SK-MEL-5 (cell line): Measurements from ENCODE around the gene GPR6. TPM values are rescaled to one million over a fixed set of nuclear protein-coding genes. Genes with fewer than 3 reads are reported as not detected.

ENCODE experiments used
- DNase-seq: peaks from one replicate; pipeline ENCODE4 v3.0.0-alpha.2; 2016; ENCODE audit warnings: low read depth, low spot score
- in situ Hi-C: cut with HindIII; loops from 2 replicates; pipeline ENCODE4 v1.10.0; 2016; ENCODE audit warnings: low sequenced_read_pairs, high pct_unique_total_duplicates, low pct_unique_long_range_greater_than_20kb
- total RNA-seq: library from RNA; depleted of rRNA; stranded (reverse); fragments of >200 nt; shearing (Covaris generic); gene quantifications from 2 replicates; pipeline ENCODE4 v1.2.3, GENCODE V29; 2014; rRNA removed

Gene GPR6
- total RNA-seq, 1 experiment from 2014 or later: not detected

DNA sequence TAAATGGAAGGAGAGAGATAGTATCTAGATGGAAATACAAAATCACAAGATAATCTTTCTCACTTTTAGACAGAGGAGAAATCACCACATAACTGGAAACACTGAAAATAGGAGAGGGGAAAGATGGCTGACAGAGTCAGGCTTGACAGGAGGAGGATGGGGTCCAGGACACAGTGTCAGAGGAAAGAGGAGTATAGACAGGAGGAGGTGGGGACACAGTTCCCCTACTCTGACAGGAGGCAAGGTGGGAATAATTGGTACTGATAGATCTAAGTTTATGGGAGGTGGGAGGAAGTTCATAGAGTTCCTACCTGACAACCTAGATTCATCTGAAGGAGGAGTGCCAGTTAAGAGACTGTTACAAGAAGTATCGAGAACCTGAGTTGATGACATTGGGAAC, 9.1 kb downstream of the GPR6 start:
- in situ Hi-C loops: no loop called here
- DNase-seq: no peak

DNA sequence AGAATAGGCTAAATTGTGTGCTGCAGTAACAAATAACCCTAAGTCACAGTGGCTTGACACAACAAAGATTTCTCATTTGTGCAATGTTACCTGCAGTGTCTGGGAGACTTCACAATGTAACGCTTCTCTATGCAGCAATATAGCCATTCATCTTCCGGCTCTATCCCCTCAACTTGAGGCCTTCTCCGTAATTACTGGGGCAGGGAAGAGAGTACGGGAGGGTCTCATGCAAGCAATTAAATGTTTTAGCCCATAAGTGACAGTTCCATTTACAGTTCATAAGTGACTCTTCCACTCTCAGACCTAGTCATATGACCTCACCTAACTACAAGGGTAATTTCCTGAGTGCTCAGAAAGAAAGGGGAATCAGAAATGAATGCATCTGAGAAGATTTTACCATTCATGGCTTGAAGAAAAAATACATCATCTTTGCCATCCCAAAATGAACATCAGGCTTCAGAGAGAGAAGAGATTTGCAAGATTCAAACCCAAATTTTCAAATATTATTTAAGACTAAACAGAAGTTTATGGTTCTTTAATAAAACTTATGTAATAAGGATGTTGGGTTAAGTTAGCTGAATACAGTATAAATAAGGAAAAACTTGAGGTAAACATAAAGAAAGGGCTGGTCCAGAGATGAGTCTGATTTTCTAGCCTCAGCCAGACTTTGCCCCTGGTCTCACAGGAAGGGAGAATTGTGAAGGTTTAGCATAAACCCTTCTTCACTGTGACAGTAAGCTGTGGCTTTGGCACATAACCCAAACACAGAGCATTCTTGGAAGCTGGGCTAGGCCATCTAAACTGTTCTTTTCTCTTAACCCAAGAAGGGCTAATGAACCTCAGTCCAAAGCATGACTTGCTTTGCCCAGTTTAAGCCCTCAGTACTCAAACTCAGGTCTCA, 13.3 kb downstream of the GPR6 start:
- in situ Hi-C loops: no loop called here
- DNase-seq: no peak

DNA sequence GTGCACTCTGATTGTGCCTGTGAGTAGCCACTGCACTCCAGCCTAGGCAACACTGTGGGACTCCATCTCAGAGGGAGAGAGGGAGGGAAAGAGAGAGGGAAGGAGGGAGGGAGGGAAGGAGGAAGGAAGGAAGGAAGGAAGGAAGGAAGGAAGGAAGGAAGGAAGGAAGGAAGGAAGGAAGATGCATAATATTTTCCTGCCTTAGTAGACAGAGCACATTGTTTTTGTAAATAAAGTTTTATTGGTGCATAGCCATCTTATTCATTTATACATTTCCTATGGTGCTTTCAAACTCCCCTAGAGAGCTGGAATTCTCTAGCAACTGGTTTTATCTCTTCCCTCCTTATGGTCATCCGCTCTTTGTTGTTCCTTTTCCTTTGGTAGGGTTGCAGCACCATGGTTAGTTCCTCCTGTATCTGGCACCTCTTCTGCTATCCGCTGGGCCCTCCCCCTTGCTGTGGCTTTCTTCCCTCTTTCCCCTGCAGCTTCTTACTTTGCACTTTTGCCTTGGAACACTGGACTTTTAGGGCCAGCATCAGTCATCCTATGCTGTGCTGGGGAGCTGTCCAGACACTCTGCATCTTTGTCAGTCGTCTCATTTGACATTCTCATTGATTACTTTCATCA, 20.2 kb downstream of the GPR6 start:
- in situ Hi-C loops: no loop called here
- DNase-seq: no peak

DNA sequence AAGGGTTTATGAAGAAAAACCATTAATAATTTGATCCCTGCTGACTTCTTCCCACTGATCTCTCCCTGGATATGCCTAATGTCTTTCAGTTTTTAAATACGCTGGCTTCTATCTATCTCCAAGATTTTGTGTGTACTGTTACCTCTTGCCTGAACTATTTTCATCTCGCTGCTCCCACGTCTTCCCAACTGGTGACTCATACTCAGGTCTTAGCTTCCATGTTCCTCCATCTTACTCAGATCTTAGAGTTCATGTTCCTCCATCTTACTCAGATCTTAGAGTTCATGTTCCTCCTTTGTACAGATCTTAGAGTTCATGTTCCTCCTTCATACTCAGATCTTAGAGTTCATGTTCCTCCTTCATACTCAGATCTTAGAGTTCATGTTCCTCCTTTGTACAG, 21.6 kb downstream of the GPR6 start:
- in situ Hi-C loops: no loop called here
- DNase-seq: no peak

DNA sequence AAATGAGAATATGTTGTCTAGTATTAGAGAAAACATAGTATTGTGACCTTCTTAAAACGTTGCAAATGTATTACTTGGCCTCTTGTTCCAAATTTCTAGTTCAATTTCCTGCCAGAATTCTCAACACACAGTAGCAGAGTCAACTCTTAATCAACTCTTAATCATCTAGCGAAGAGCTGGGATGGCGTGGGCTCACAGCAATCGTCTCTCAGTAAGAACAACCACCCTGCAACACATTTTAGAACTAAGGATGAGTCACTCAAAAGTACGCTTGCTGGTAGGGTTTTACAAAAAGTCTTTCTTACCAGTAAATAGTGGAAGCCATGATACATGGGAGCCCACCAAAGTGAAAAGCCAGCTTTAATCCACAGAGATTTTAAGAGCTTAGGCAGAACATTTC, 24.6 kb downstream of the GPR6 start:
- in situ Hi-C loops: no loop called here
- no peak for DNase-seq

DNA sequence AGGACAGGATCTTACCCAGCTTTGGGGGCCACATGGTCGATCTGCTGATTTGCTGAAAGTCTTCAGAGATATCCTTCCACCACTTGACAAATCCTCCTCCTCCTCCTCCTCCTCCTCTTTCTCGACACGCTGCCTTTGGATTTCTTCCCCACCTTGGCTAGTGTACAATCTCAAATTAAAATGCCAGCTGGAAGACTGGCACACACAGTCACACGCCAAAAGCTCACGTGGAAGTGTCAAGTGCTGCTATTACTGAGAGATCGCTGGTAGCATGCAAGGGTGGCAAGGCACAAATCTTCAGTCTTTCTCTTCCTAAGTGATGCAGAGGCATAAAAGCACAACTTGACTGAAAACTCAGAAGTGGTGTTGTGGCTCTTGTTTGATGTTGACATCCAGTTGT, 35.3 kb downstream of the GPR6 start:
- DNase-seq: no peak
- in situ Hi-C loops: no loop called here

DNA sequence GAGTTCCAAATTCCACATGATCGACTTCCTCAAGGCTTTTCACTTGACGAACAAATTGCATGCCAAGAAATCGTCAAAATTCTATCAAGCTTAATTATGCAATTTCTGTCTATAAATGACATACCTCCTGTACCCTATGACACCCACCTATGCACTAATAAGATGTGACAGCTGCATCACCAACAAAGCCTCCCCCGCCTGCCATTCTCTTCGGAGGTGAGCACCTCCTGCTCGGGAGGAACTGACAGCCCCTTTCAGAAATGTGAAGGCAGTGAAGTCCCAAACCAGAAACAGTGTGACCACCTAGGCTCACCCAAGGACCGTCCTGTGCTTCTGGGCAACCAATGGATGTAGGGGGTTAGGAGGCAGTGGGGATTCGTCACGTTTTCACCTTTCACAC, 37.1 kb downstream of the GPR6 start:
- in situ Hi-C loops: no loop called here
- DNase-seq: no peak

DNA sequence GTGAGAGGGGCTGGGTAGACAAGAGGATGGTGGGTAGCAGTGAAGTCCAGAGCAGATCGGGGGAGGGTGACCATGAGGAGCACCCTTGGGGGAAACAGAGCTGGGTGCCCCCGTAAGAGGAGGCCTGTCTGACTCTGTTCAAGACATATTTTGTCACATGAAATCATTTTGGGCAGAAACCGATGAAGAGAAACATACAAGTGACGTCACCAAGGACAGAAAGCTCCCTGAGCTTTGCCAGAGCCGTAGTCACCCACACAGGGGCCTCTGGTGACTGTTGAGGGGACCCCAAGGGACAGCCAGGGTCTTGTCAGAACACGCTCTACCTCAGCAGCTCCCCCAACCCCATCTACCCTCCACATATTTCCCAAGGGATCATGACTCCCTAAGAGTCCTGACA, 39.2 kb downstream of the GPR6 start:
- in situ Hi-C loops: no loop called here

DNA sequence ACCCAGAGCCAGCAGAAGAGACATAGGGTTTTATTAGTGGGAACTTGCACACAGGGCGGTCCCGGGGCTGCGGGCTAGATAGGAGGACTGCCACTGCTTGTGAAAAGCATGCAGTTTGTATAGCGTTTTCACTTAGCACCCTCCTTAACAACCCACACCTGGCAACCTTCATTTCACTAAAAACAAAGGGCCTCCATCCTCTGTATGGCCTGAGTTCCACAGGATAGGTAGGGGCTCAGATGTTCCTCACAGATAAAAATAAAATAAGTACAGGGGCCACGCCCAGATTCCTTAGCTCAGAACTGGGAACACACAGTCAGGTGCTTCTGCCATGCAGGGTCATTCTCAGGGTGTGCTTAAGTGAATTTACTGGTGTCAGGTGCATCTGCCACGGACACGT, 39.8 kb downstream of the GPR6 start:
- in situ Hi-C loops: no loop called here
- no peak for DNase-seq

More for the DNA sequence above, 39.2 kb downstream of the GPR6 start:
- no peak for DNase-seq

DNA sequence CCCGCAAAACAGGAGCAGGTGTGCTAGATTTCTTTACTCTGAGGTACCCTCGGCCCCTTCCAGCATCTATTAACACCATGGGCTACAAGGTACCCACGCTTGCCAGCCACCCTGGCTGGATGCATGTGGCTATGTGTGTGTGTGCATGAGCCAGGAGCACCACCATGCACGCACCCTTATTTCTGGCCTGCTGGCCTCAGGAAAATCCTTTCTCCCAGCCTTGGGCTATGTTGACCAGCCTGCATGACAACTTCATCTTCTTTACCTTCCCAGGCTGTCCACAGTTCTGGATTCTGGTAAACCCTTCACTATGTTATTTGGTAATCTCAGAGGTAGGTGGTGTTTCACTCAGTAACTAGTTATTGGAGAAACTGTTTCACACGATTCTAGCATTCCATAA, 40.4 kb downstream of the GPR6 start:
- DNase-seq: no peak
- in situ Hi-C loops: no loop called here

DNA sequence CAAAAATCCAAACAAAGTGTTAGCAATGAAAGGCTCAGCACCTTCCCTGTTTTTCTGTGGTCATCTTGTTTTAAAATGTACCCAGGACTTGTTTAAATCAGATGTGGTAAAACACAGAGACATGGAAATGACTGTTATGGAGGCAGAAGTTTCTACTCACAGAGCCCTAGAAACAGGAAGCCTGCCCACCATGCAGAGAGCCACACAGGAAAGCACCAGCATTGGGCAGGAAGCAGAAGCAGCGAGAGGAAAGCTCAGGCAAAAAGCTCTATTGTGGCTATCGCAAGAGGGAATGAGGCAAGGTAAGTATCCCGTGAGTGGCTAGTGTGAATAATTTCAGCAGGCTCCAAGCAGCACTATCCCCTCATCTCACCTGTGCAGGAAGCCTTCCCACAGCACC, 42.8 kb downstream of the GPR6 start:
- no peak for DNase-seq
- in situ Hi-C loops: no loop called here

DNA sequence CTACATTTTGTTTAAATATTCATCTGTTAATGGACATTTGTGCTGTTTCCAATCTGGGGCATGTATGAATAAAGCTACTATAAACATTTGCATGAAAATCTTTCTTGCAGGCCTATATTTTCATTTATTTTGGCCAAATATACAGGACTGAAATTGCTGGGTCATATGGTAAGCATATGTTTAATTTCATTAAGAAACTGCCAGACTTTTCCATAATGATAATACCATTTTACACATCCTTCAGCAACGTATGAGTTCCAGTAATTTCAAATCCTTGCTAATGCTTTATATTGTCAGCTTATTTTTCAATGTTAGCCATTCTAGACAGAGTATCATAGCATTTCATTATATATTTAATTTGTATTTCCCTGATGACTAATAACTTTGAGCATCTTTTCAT, 51.0 kb downstream of the GPR6 start:
- DNase-seq: no peak
- in situ Hi-C loops: no loop called here

Other genes starting within 250 kb of the GPR6 start
- 3.7 and 5.0 TPM in 2 replicates for gene WASF1, start 201.4 kb downstream of the GPR6 start, total RNA-seq
- gene CDC40, start 202.1 kb downstream of the GPR6 start, total RNA-seq: 19.5 and 19.9 TPM in 2 replicates